Sciatic nerve (tissue), 2 donors: ENCODE measurements around the gene KAT7. TPM values are rescaled to one million over a fixed set of nuclear protein-coding genes. Genes with fewer than 3 reads are reported as not detected.

Source experiments
- ATAC-seq: fragments of 200-7000 bp; cut with Tn5 transposase; one replicate; pipeline ENCODE4 v1.9.1; 2020; ENCODE audit warnings: mild to moderate bottlenecking, moderate library complexity
- DNase-seq: peaks from one replicate; pipeline ENCODE4 v3.0.0-alpha.2; 2020; ENCODE audit warnings: low spot score
- intact Hi-C: fragments of 100-400 bp; cut with DNase I; formaldehyde crosslinking; loops from one replicate; pipeline ENCODE4 v1.14.2; 2022
- total RNA-seq: library from RNA; stranded (reverse); fragmentation: NEBNext Ultra II Directional; extraction: Animal tissue kit (Norgen Biotek cat#: 25700); gene quantifications from one replicate; pipeline ENCODE4 v1.2.1, GENCODE V29; 2021
- donor health status: DM: no; HTN: no; CAD: no.
- donor health status: DM: no; HTN: no; CAD: no.

KAT7 gene
- total RNA-seq, 1 donor from 2014 or later, result 66.2 TPM

DNA sequence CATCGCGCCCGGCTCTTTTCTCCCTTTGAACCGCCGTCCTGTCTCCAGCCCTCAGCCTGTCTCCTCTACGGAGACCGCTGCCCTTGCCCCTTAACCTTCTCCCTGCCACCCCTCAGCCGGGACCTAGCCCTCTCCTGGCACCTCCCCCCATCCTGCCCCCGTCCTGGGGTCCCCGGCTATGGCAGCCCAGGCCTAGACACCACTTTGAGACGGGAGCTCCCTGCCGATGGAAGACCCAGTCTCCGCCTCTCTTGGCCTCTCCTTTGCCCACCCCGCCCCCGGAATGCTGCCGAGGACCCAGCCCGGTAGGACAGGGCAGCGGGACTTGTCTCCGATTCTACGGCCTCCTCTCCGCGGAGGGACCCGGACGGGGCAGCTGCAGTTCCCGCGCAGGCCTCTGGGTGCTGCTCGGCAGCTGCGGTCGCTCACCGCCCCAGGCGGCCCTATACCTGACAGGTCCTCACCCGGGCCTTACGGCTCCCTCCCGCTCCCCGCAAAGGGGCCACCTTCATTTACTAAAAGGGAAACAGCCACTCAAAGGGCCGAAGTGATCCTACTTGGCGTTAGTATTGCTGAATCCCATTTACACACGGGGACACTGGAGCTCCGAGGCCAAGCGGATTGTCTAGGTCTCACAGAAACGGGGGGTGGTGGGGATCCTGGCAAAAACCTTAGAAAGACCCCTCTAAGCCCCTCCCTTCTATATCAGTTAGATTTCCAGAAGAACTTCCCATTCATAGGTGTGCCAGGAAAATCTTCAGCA, 92.0 kb downstream of the KAT7 start:
- peak; percentile 90 for ATAC-seq
- DNase-seq, result peak; percentile 82
- intact Hi-C loops, result loop anchor here (5.0 kb wide), 1 partner anchor 117 kb away; the partner anchor contains the start of gene DLX3

DNA sequence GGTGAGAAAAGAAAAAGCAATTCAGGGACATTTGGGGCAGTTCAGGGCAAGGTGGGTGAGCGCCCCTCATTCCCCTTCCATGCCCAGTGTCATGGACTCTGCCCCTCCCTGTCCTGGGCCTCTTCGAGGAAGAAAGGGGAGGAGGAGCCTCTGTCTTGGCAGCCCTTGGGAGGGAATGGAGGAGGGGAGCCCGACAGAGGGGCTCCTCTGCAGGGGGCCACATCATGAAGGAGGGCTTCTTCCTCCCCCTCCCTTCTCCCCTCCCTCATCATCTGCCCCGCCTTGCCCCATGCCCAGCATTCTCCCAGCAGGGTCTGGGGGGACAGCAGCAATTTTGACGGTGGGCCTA, 92.5 kb downstream of the KAT7 start:
- ATAC-seq (peak; percentile 16), DNase-seq (no peak)
- intact Hi-C loops, result loop anchor here (5.0 kb wide), 1 partner anchor 116 kb away; the partner anchor contains the start of gene DLX3

DNA sequence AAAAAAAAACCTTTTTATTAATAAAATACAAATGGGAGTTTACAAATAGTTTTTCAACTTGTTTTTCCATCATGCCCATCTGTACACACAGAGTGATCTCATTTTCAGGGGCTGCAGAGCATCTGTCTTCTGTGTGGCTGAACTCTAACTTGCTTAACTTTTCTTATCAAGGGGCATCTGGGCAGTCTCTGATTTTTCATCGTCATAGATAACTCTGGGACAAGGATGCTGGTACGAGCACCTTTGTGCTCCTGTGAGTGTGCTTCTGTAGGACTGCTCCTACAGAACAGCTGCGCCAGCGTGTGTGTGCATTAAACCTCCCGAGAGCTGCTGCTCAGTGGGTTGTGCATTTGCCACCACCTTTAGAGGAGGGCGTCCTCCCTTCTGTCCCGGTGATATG, 94.0 kb downstream of the KAT7 start:
- intact Hi-C loops, result loop anchor here (5.0 kb wide), 1 partner anchor 115 kb away; the partner anchor contains the start of gene DLX3
- no peak for DNase-seq
- no peak for ATAC-seq

Other genes with a start within 250 kb of the KAT7 start
- gene NXPH3, start 212.8 kb upstream of the KAT7 start, total RNA-seq, result 17.0 TPM
- gene SPOP, start 110.6 kb upstream of the KAT7 start, total RNA-seq, result 84.4 TPM
- 36.9 TPM for gene SLC35B1, start 80.7 kb upstream of the KAT7 start, total RNA-seq
- 19.0 TPM for gene FAM117A, start 24.6 kb upstream of the KAT7 start, total RNA-seq
- not detected for gene TAC4, start 59.4 kb downstream of the KAT7 start, total RNA-seq
- not detected for gene DLX4, start 180.5 kb downstream of the KAT7 start, total RNA-seq
- 0.22 TPM for gene DLX3, start 206.5 kb downstream of the KAT7 start, total RNA-seq